HFF-Myc (cell line): ENCODE data around the gene KRT1.

Experiments used
- DNase-seq: peaks from one replicate; pipeline ENCODE4 v3.0.0-alpha.2; 2011; ENCODE audit warnings: low read depth; ENCODE audit errors: extremely low read depth
- H3K4me3 ChIP-seq: replicated peaks from 2 replicates; pipeline ENCODE4 v1.5.1; 2011; ENCODE audit warnings: low read depth, mild to moderate bottlenecking, control low read depth, low read length
- CTCF ChIP-seq: IDR thresholded peaks from 2 replicates; pipeline ENCODE4 v1.5.1; 2012; ENCODE audit warnings: mild to moderate bottlenecking, low read depth, low read length, control low read depth; ENCODE audit errors: missing control alignments

The KRT1 gene

DNA sequence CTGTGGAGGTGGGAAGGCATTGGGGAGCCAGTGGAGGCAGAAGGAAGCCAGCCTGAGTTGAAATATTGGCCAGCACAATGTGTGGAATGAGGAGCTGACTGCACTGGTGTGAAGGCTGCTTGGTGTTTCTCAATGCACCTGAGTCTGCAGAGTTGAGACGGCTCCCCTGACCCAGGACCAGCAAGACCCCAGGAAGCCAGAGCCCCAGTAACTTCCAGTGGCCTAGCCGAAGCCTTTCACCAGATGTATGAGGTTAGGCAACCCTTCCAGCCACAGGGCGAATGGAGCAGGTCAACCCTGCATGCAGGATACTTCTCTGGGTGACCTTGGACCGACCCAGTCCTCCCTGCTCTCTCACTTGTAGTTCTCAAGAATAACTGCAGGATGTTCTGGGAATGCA, 48.9 kb downstream of the KRT1 start:
- no peak for DNase-seq
- no peak for TF ChIP-seq CTCF
- H3K4me3 ChIP-seq: no peak overlapping the region

DNA sequence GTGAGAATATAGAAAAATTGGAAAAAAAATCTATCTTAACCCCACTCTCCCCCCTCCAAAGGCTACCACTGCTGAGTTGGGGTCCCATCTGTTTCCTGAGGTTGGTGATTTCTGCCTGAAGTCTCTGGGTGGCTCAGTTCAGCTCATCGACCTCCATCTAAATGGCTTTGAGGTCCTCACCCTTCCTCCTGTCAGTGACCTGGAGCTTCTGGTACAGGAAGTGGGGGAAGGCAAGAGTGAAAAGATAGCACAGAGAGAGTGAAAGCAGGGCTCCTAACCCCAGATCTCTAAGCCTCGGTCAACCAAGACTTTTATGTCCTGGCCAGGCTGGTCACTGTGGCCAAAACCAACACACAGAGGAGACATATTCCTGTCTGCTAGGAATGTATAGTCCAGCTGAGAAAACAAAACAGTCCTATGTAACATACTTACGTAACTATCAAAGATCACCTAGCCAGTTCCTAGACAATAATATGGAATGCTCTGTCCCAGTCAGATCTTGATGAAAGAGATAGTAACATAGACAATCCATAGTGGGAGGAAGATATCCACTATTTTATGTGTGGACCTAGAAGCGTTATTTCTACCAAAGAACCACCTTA, 49.5 kb downstream of the KRT1 start:
- no peak for TF ChIP-seq CTCF
- no peak for DNase-seq

GRCh38 chr12:52630008-52630500, 50.2 kb downstream of the KRT1 start:
- TF ChIP-seq CTCF: no peak
- DNase-seq: no peak
- H3K4me3 ChIP-seq: no peak overlapping the region

More for the DNA sequence above, 49.5 kb downstream of the KRT1 start:
- H3K4me3 ChIP-seq: no peak overlapping the region

GRCh38 chr12:52629281-52630007, 50.8 kb downstream of the KRT1 start:
- no peak overlapping the region for H3K4me3 ChIP-seq
- no peak for TF ChIP-seq CTCF
- DNase-seq: no peak

GRCh38 chr12:52628841-52629240, 51.4 kb downstream of the KRT1 start:
- DNase-seq: no peak
- no peak for TF ChIP-seq CTCF
- H3K4me3 ChIP-seq: no peak overlapping the region

DNA sequence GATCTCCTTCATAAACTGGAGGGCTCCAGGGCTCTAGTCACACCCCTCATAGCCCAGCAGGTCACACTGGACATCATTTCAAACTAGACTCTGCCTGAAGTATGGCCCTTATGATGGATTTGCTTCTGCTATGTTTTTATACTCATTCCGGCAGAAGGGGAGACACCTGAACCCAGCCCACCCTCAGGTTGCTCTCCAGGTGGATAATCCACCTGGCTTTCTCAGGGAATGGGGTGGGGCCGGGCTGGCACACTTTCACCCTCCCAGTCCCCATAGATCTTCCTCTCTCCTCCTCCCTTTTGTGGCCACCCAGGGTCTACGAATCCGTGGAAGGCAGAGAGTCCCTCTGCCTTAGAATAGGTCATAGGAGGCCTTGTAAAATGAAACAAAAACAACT, 52.1 kb downstream of the KRT1 start:
- no peak for DNase-seq
- H3K4me3 ChIP-seq: no peak overlapping the region
- TF ChIP-seq CTCF: no peak
